Activated CD4-positive, alpha-beta memory T cell treated with anti-CD3 and anti-CD28 coated beads for 36 hours (primary cell): ENCODE measurements around the gene GPR153. TPM values are rescaled to one million over a fixed set of nuclear protein-coding genes. Genes with fewer than 3 reads are reported as not detected.

Experiments
- CTCF ChIA-PET: fragments of 350-600 bp; sonication (Branson Sonifier 250); formaldehyde crosslinking; loops from one replicate; lab custom pipeline; 2021; ENCODE audit warnings: antibody characterized with exemption, inconsistent platforms; lab: Charles Lee
- POLR2A ChIA-PET: fragments of 350-600 bp; sonication (Branson Sonifier 250); formaldehyde crosslinking; loops from one replicate; lab custom pipeline; 2021; ENCODE audit warnings: antibody characterized with exemption; lab: Charles Lee
- DNase-seq: peaks from one replicate; pipeline ENCODE4 v3.0.0-alpha.2; 2020
- H3K27ac Mint-ChIP-seq: one replicate; pipeline ENCODE4 v1.8.0; 2021; ENCODE audit warnings: mixed read lengths
- H3K27me3 Mint-ChIP-seq: one replicate; pipeline ENCODE4 v1.8.0; 2021; ENCODE audit warnings: mixed read lengths
- H3K36me3 Mint-ChIP-seq: one replicate; pipeline ENCODE4 v1.8.0; 2021; ENCODE audit warnings: mixed read lengths
- H3K4me1 Mint-ChIP-seq: one replicate; pipeline ENCODE4 v1.8.0; 2021; ENCODE audit warnings: low read depth, mixed read lengths
- H3K4me3 Mint-ChIP-seq: one replicate; pipeline ENCODE4 v1.8.0; 2021; ENCODE audit warnings: mild to moderate bottlenecking, mixed read lengths
- H3K9me3 Mint-ChIP-seq: one replicate; pipeline ENCODE4 v1.8.0; 2021; ENCODE audit warnings: mixed read lengths
- intact Hi-C: fragments of 100-400 bp; cut with micrococcal nuclease; formaldehyde crosslinking; loops from one replicate; pipeline ENCODE4 v1.15.1; 2023
- total RNA-seq, 2 experiments: library from RNA; stranded (reverse); gene quantifications; one replicate each; pipeline ENCODE4 v1.2.3, GENCODE V29; 2021

Gene GPR153
- total RNA-seq, 2 experiments from 2014 or later: 0.17 to 0.26 TPM

DNA sequence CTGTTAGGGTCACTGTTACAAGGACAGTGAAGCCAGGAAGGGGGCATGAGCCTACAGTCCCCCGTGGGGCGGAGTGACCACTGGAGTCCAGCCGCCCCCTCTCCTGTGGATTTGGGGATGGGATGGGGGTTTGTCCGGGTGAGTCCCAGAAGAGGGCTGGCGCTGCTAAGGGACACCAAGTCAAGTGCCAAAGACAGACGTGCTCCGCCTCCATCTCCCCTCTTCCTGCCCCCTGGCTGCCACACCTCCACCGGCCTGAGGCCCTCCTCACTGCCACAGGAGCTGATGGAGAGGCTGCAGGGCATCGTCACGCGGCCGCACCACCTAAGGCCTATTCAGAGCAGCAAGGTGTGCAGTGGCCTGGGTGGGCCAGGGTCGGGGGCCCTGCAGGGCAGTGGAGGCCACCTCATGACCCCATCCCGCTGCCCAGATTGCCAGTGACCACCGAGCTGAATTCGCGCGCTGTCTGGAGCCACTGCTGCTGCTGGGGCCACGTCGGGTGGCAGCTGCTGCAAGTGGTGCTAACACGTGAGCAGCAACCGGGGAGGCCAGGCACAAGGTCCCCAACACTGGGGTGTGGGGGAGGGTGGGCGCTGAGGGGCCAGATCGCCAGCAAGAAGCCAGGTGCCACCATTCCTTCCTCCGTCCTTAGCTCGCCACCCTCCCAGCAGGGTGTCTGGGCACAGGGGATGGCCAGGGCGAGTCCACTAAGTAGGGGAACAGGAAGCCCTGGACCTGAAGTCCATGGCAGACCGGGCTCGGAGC lies 50.1 kb downstream of the GPR153 start:
- H3K27ac Mint-ChIP-seq: no peak overlapping the region
- DNase-seq: no peak
- no peaks in the 10 kb centered on the region for H3K9me3 Mint-ChIP-seq
- H3K4me3 Mint-ChIP-seq: no peak overlapping the region
- H3K27me3 Mint-ChIP-seq: peaks cover 13% of the 10 kb centered on the region
- ChIA-PET CTCF (interaction anchor here (0.9 kb wide), 1 partner anchor 28 kb away, joined by 3 read pairs; no protein-coding TSS in a partner anchor), POLR2A (interaction anchor here (1.1 kb wide), 1 partner anchor 25 kb away, joined by 3 read pairs; the partner anchor contains the start of gene ICMT)
- intact Hi-C loops: no loop called here
- peaks cover 8% of the 10 kb centered on the region for H3K4me1 Mint-ChIP-seq
- H3K36me3 Mint-ChIP-seq: peaks cover 5% of the 10 kb centered on the region

GRCh38 chr1:6209661-6210580 lies 51.0 kb downstream of the GPR153 start:
- peaks cover 5% of the 10 kb centered on the region for H3K36me3 Mint-ChIP-seq
- H3K4me3 Mint-ChIP-seq: peak overlapping the region; percentile 3
- DNase-seq: peak; percentile 38
- no peak overlapping the region for H3K27ac Mint-ChIP-seq
- intact Hi-C loops: loop anchor here (2.0 kb wide), 1 partner anchor 35 kb away; the partner anchor contains the start of gene HES3
- no peaks in the 10 kb centered on the region for H3K9me3 Mint-ChIP-seq
- peaks cover 13% of the 10 kb centered on the region for H3K27me3 Mint-ChIP-seq
- POLR2A ChIA-PET: interaction anchor here (1.1 kb wide), 1 partner anchor 25 kb away, joined by 3 read pairs; the partner anchor contains the start of gene ICMT
- peaks cover 11% of the 10 kb centered on the region for H3K4me1 Mint-ChIP-seq
- CTCF ChIA-PET: interaction anchor here (0.9 to 1.4 kb wide), 2 partner anchors 10 to 29 kb away, joined by 3 read pairs; no protein-coding TSS in a partner anchor

GRCh38 chr1:6208723-6209660 lies 51.9 kb downstream of the GPR153 start:
- Mint-ChIP-seq H3K9me3 (no peaks in the 10 kb centered on the region), H3K4me3 (peak overlapping the region; percentile 51), H3K27me3 (peaks cover 13% of the 10 kb centered on the region), H3K36me3 (peaks cover 5% of the 10 kb centered on the region), H3K27ac (no peak overlapping the region), H3K4me1 (peaks cover 14% of the 10 kb centered on the region)
- CTCF ChIA-PET: interaction anchor here (0.7 to 1.4 kb wide), 4 partner anchors 9 to 39 kb away, joined by 3 to 5 read pairs (median 3); no protein-coding TSS in a partner anchor
- intact Hi-C loops: loop anchor here (2.0 kb wide), 1 partner anchor 36 kb away; the partner anchor contains the start of gene HES3
- DNase-seq: peak; percentile 42
- POLR2A ChIA-PET: interaction anchor here (1.1 kb wide), 1 partner anchor 26 kb away, joined by 3 read pairs; the partner anchor contains the start of gene ICMT

DNA sequence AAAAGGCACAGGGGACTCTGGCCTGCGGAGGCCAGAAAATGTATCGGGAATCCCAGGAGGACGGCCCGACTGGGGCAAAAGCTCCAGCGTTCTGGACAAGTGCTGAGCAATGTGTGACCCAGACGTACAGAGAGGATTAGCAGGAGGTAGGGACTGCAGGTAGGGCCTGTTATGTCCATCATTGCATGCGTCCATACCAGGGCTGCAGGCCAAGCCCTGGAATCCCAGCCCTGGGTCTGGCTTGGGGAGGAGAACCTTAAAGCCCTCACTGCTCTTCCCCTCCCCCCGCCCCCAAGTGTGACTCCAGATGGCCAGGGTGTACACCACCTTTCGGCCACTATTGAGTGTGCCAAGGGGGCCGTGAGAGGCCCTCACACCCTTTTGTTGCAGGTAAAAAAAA lies 53.0 kb downstream of the GPR153 start:
- Mint-ChIP-seq H3K36me3 (peaks cover 4% of the 10 kb centered on the region), H3K27ac (no peak overlapping the region), H3K4me1 (peaks cover 14% of the 10 kb centered on the region), H3K27me3 (peaks cover 13% of the 10 kb centered on the region), H3K4me3 (no peak overlapping the region), H3K9me3 (no peaks in the 10 kb centered on the region)
- no peak for DNase-seq
- POLR2A ChIA-PET: no interaction called here
- CTCF ChIA-PET: interaction anchor here (0.7 to 2.0 kb wide), 5 partner anchors 14 to 40 kb away, joined by 3 to 12 read pairs (median 3); partner anchors contain the start of gene HES3
- intact Hi-C loops: loop anchor here (2.0 kb wide), 1 partner anchor 37 kb away; the partner anchor contains the start of gene HES3

GRCh38 chr1:6207075-6207885 lies 53.6 kb downstream of the GPR153 start:
- H3K27me3 Mint-ChIP-seq: peaks cover 13% of the 10 kb centered on the region
- H3K36me3 Mint-ChIP-seq: peaks cover 4% of the 10 kb centered on the region
- ChIA-PET POLR2A (interaction anchor here (1.0 to 3.2 kb wide), 4 partner anchors 9 to 37 kb away, joined by 3 to 16 read pairs (median 3); partner anchors contain the start of gene ICMT), CTCF (interaction anchor here (1.0 to 3.5 kb wide), 9 partner anchors 10 to 185 kb away, joined by 3 to 16 read pairs (median 5); partner anchors contain the start of gene HES3)
- H3K9me3 Mint-ChIP-seq: no peaks in the 10 kb centered on the region
- H3K27ac Mint-ChIP-seq: no peak overlapping the region
- no peak for DNase-seq
- H3K4me3 Mint-ChIP-seq: peak overlapping the region; percentile 75
- peaks cover 14% of the 10 kb centered on the region for H3K4me1 Mint-ChIP-seq
- intact Hi-C loops: no loop called here

DNA sequence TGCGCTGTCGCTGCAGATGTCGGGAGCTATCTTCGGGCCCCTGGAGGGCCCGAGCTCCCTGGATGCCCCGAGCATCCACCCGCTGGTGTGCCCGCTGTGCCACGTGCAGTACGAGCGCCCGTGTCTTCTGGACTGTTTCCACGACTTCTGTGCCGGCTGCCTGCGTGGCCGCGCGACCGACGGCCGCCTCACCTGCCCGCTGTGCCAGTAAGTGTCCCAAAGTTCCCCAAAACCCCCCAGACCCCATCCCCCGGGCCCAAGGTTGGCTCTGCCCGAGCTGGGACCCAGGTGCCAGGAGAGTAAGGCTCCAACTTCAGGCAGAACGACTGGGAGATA lies 54.4 kb downstream of the GPR153 start:
- Mint-ChIP-seq H3K9me3 (no peaks in the 10 kb centered on the region), H3K4me1 (peaks cover 14% of the 10 kb centered on the region), H3K4me3 (peak overlapping the region; percentile 75), H3K27ac (no peak overlapping the region), H3K36me3 (peaks cover 4% of the 10 kb centered on the region), H3K27me3 (peaks cover 13% of the 10 kb centered on the region)
- no peak for DNase-seq
- ChIA-PET CTCF (interaction anchor here (0.9 to 3.5 kb wide), 11 partner anchors 9 to 185 kb away, joined by 3 to 16 read pairs (median 4); partner anchors contain the start of genes HES3 and ICMT), POLR2A (interaction anchor here (1.0 to 3.2 kb wide), 4 partner anchors 8 to 38 kb away, joined by 3 to 16 read pairs (median 3); partner anchors contain the start of gene ICMT)
- intact Hi-C loops: no loop called here

DNA sequence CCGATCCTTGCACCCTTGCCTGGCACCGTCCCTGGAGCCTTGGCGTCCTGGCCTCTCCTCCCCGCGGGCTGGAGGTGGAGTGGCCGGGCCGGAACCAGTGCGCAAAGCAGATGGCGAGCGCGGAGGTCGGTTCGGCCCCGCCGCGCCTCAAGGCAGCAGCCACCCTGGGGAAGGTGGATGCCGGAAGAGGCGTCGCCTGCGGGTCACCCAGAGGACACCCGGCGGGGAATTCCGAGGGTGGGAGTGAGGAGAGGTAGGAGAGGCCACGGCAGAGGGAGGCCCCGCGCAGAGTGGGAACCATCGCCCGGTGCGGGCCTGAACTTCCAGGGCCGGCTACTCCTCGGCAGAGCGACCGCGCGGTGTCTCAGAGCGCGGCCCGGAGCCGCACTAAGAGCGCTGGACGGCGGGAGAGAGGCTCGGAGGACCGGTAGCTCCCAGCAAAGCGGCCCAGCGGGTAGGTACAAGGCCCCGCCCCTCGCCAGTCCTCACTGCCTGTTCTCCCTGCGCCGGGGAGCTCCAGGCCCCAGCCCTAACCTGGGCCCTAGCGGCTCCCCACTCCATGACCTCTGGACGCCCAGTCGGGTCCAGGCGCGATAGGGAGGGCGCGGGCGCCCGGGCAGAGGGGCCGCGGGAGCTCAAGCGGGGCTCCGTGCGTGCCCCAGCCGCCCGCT lies 54.9 kb downstream of the GPR153 start, which contains the start of gene RNF207:
TSS of gene RNF207 (plus strand) at position 271 of the 671 bp plus-strand sequence. CDS start 417 bp downstream, outside the sequence.
- H3K4me3 Mint-ChIP-seq: peak within 1 kb of the TSS; percentile 75
- no peaks in the 10 kb centered on the region for H3K9me3 Mint-ChIP-seq
- intact Hi-C loops: no loop called here
- ChIA-PET POLR2A (interaction anchor here (1.0 to 3.2 kb wide), 3 partner anchors 27 to 39 kb away, joined by 3 to 16 read pairs (median 3); partner anchors contain the start of gene ICMT), CTCF (interaction anchor here (0.9 to 3.5 kb wide), 10 partner anchors 9 to 186 kb away, joined by 3 to 16 read pairs (median 6); partner anchors contain the start of genes HES3 and ICMT)
- H3K4me1 Mint-ChIP-seq: peaks cover 14% of the 10 kb centered on the region
- H3K27me3 Mint-ChIP-seq: peaks cover 13% of the 10 kb centered on the region
- DNase-seq: peak; percentile 80
- H3K36me3 Mint-ChIP-seq: peaks cover 4% of the 10 kb centered on the region
- peak within 1 kb of the TSS; percentile 64 for H3K27ac Mint-ChIP-seq

DNA sequence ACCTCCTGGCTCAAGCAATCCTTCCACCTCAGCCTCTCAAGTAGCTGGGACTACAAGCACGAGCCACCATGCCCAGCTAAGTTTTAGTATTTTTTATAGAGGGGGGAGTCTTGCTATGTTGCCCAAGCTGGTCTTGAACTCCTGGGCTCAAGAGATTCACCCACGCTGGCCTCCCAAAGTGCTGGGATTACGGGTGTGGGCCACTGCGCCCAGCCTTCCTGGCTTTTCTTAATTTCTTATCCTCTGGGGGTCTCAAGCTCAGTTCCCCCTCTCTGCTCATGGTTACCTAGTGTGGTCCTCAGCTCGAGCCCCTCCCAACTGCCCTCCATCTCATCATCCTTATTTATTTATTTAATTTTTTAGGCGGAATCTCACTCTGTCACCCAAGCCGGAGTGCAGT lies 58.6 kb downstream of the GPR153 start:
- ChIA-PET POLR2A (interaction anchor here (0.9 kb wide), 1 partner anchor 23 kb away, joined by 3 read pairs; no protein-coding TSS in a partner anchor), CTCF (interaction anchor here (1.5 to 1.9 kb wide), 3 partner anchors 17 to 221 kb away, joined by 3 to 6 read pairs (median 4); no protein-coding TSS in a partner anchor)
- DNase-seq: no peak
- H3K27ac Mint-ChIP-seq: no peak overlapping the region
- no peak overlapping the region for H3K4me3 Mint-ChIP-seq
- peaks cover 16% of the 10 kb centered on the region for H3K36me3 Mint-ChIP-seq
- intact Hi-C loops: no loop called here
- H3K4me1 Mint-ChIP-seq: peaks cover 37% of the 10 kb centered on the region
- no peaks in the 10 kb centered on the region for H3K9me3 Mint-ChIP-seq
- peaks cover 3% of the 10 kb centered on the region for H3K27me3 Mint-ChIP-seq

GRCh38 chr1:6200188-6200809 lies 60.6 kb downstream of the GPR153 start:
- Mint-ChIP-seq H3K27me3 (no peaks in the 10 kb centered on the region), H3K4me3 (peak overlapping the region; percentile 90), H3K27ac (peak overlapping the region; percentile 91), H3K4me1 (peaks cover 45% of the 10 kb centered on the region), H3K36me3 (peaks cover 29% of the 10 kb centered on the region), H3K9me3 (no peaks in the 10 kb centered on the region)
- ChIA-PET POLR2A (interaction anchor here (0.9 to 1.4 kb wide), 3 partner anchors 43 to 192 kb away, joined by 3 read pairs; partner anchors contain the start of gene HES3), CTCF (interaction anchor here (0.6 to 3.8 kb wide), 5 partner anchors 9 to 446 kb away, joined by 3 to 17 read pairs (median 3); partner anchors contain the start of gene ICMT)
- intact Hi-C loops: no loop called here
- DNase-seq: no peak
